ENCODE measurements around the gene FUT7. TPM values are rescaled to one million over a fixed set of nuclear protein-coding genes. Genes with fewer than 3 reads are reported as not detected.

FUT7 gene
- total and polyA plus RNA-seq, 2 experiments from 2014 or later, result not detected

- no peak for DNase-seq (ENCODE audit: low read depth in 1 of 2, low spot score in 1 of 2)
- H3K27me3 ChIP-seq, result no peaks in the 10 kb centered on the region
- H3K27ac ChIP-seq, result no peak overlapping the region
- no peaks in the 10 kb centered on the region for H3K9me3 ChIP-seq (ENCODE audit: low read depth)
- no peaks in the 10 kb centered on the region for H3K36me3 ChIP-seq
- H3K4me1 ChIP-seq (ENCODE audit: low read depth), result no peaks in the 10 kb centered on the region
- TF ChIP-seq, protein P1, sequence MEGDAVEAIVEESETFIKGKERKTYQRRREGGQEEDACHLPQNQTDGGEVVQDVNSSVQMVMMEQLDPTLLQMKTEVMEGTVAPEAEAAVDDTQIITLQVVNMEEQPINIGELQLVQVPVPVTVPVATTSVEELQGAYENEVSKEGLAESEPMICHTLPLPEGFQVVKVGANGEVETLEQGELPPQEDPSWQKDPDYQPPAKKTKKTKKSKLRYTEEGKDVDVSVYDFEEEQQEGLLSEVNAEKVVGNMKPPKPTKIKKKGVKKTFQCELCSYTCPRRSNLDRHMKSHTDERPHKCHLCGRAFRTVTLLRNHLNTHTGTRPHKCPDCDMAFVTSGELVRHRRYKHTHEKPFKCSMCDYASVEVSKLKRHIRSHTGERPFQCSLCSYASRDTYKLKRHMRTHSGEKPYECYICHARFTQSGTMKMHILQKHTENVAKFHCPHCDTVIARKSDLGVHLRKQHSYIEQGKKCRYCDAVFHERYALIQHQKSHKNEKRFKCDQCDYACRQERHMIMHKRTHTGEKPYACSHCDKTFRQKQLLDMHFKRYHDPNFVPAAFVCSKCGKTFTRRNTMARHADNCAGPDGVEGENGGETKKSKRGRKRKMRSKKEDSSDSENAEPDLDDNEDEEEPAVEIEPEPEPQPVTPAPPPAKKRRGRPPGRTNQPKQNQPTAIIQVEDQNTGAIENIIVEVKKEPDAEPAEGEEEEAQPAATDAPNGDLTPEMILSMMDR (IDR thresholded peaks at IDR 0.05; ENCODE audit: low read depth, low read length), result no peak
- H3K4me3 ChIP-seq, result no peak overlapping the region
Measured at GRCh38 chr9:137037483-137037882, 5.6 kb upstream of the FUT7 start.

DNA sequence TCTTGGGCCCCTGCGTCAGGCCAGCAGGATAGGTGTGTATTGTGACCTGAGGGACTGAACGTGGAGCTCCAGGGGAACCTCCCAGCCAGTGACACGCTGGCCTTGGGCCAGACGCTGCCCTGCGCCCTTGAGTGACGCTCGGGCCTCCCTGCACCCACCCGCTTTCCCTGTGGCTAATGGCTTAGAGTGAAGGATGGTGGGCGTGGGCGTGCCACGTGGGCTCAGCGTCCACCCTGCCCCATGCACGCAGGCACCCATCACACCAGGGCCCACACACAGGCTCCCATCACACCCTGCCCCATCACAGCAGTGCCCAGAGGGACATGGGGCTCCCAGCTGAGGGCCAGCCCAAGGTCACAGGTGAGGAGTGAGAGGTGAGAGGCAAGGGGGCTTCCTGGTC, 5.1 kb upstream of the FUT7 start:
- no peak overlapping the region for H3K27ac ChIP-seq
- no peaks in the 10 kb centered on the region for H3K4me1 ChIP-seq (ENCODE audit: low read depth)
- H3K36me3 ChIP-seq, result no peaks in the 10 kb centered on the region
- H3K4me3 ChIP-seq, result no peak overlapping the region
- no peaks in the 10 kb centered on the region for H3K9me3 ChIP-seq (ENCODE audit: low read depth)
- TF ChIP-seq, protein P1 (IDR thresholded peaks at IDR 0.05; ENCODE audit: low read depth, low read length), result no peak
- DNase-seq (ENCODE audit: low read depth in 1 of 2, low spot score in 1 of 2), result no peak
- H3K27me3 ChIP-seq, result no peaks in the 10 kb centered on the region

DNA sequence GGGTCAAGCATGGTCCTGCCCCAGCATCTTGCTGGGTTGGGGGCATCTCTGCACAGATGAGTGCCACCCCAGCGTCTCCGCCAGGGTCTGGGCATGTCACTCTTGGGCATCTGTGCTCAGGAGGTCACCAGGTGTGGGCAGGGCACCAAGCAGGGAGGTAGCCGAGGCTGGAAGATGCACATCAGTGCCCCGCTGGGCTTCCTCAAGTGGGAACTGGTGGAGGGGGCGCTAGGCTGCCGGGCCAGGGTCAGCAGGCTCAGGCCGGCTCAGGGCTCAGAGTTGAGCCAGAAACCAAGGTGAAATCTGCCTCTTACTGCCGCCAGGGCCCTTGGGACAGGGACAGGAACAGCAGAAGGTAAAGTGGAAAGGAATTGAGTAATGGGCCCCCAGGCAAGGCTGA, 4.0 kb upstream of the FUT7 start:
- H3K4me3 ChIP-seq, result no peak overlapping the region
- TF ChIP-seq, protein P1 (IDR thresholded peaks at IDR 0.05; ENCODE audit: low read depth, low read length), result no peak
- no peak overlapping the region for H3K27ac ChIP-seq
- DNase-seq (ENCODE audit: low read depth in 1 of 2, low spot score in 1 of 2), result no peak
- no peaks in the 10 kb centered on the region for H3K27me3 ChIP-seq
- no peaks in the 10 kb centered on the region for H3K36me3 ChIP-seq
- no peaks in the 10 kb centered on the region for H3K4me1 ChIP-seq (ENCODE audit: low read depth)
- H3K9me3 ChIP-seq (ENCODE audit: low read depth), result no peaks in the 10 kb centered on the region

DNA sequence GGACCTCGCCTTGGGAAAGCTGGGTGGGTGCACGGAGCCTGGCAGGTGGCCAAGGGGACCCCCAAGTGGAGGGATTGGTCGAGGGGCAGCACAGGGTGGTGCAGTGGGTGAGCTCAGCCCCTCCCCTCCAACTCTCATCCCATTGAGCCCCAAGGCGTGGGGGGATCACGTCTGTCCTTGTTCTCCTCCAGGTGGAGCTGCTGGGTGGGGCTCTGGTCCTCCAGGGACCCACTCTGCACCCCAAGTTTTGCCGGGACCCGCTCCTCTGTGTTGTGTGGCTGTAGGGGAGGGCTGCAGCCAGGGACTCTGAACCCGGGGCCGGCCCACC, 3.6 kb upstream of the FUT7 start:
- Histone ChIP-seq H3K4me1 (ENCODE audit: low read depth) (no peaks in the 10 kb centered on the region), H3K27ac (no peak overlapping the region), H3K27me3 (no peaks in the 10 kb centered on the region), H3K9me3 (ENCODE audit: low read depth) (no peaks in the 10 kb centered on the region), H3K36me3 (no peaks in the 10 kb centered on the region), H3K4me3 (no peak overlapping the region)
- DNase-seq (ENCODE audit: low read depth in 1 of 2, low spot score in 1 of 2), result no peak
- TF ChIP-seq, protein P1 (IDR thresholded peaks at IDR 0.05; ENCODE audit: low read depth, low read length), result no peak

GRCh38 chr9:137034709-137035506, 3.0 kb upstream of the FUT7 start:
- Histone ChIP-seq H3K36me3 (no peaks in the 10 kb centered on the region), H3K4me1 (ENCODE audit: low read depth) (no peaks in the 10 kb centered on the region), H3K27me3 (no peaks in the 10 kb centered on the region), H3K4me3 (no peak overlapping the region), H3K27ac (no peak overlapping the region), H3K9me3 (ENCODE audit: low read depth) (no peaks in the 10 kb centered on the region)
- DNase-seq (ENCODE audit: low read depth in 1 of 2, low spot score in 1 of 2), result peak; percentile 87 to 89
- TF ChIP-seq, protein P1 (IDR thresholded peaks at IDR 0.05; ENCODE audit: low read depth, low read length), result peak; percentile 96

All from cardiac muscle cell (in vitro differentiated cells and primary cell).